Adipocyte (in vitro differentiated cells): ENCODE measurements around the gene TAPT1.

Experiments used
- DNase-seq: peaks from one replicate; pipeline ENCODE4 v3.0.0-alpha.2; 2015; ENCODE audit warnings: low read depth
- H3K27me3 ChIP-seq: replicated peaks from 2 replicates; pipeline ENCODE4 v1.7.0; 2013; ENCODE audit warnings: mild to moderate bottlenecking, low read length, moderate library complexity; ENCODE audit not compliant: control insufficient read depth, insufficient read depth
- H3K36me3 ChIP-seq: 2 replicates; pipeline ENCODE4 v1.7.0; 2013; ENCODE audit warnings: low read length, mild to moderate bottlenecking, moderate library complexity; ENCODE audit not compliant: control insufficient read depth, insufficient read depth, severe bottlenecking
- H3K4me1 ChIP-seq: 2 replicates; pipeline ENCODE4 v1.7.0; 2013; ENCODE audit warnings: mild to moderate bottlenecking, low read length, moderate library complexity; ENCODE audit not compliant: control insufficient read depth, insufficient read depth
- H3K4me3 ChIP-seq: 2 replicates; pipeline ENCODE4 v1.7.0; 2013; ENCODE audit warnings: mild to moderate bottlenecking, low read length, moderate library complexity
- H3K9ac ChIP-seq: 2 replicates; pipeline ENCODE4 v1.7.0; 2013; ENCODE audit warnings: mild to moderate bottlenecking, low read length, moderate library complexity
- H3K9me3 ChIP-seq: 2 replicates; pipeline ENCODE4 v1.7.0; 2013; ENCODE audit warnings: mild to moderate bottlenecking, low read length, moderate library complexity; ENCODE audit not compliant: control insufficient read depth

TAPT1 gene

GRCh38 chr4:16194214-16194613 lies 32.1 kb downstream of the TAPT1 start:
- Histone ChIP-seq H3K27me3 (no peaks in the 10 kb centered on the region), H3K4me3 (no peak overlapping the region)
- DNase-seq = peak; percentile 35

GRCh38 chr4:16192631-16193518 lies 33.4 kb downstream of the TAPT1 start:
- peak; percentile 16 for DNase-seq
- Histone ChIP-seq H3K36me3 (peaks cover 28% of the 10 kb centered on the region), H3K4me3 (no peak overlapping the region), H3K27me3 (no peaks in the 10 kb centered on the region), H3K9me3 (no peaks in the 10 kb centered on the region), H3K9ac (no peak overlapping the region), H3K4me1 (peaks cover 34% of the 10 kb centered on the region)

More at GRCh38 chr4:16194214-16194613, 32.1 kb downstream of the TAPT1 start:
- Histone ChIP-seq H3K9me3 (no peaks in the 10 kb centered on the region), H3K9ac (no peak overlapping the region), H3K36me3 (peaks cover 19% of the 10 kb centered on the region), H3K4me1 (peaks cover 43% of the 10 kb centered on the region)

- Histone ChIP-seq H3K4me3 (no peak overlapping the region), H3K4me1 (peaks cover 26% of the 10 kb centered on the region), H3K9me3 (no peaks in the 10 kb centered on the region), H3K9ac (no peak overlapping the region), H3K27me3 (no peaks in the 10 kb centered on the region), H3K36me3 (peaks cover 28% of the 10 kb centered on the region)
- no peak for DNase-seq
These were observed 34.2 kb downstream of the TAPT1 start for GRCh38 chr4:16192057-16192456.

GRCh38 chr4:16187455-16187854 lies 38.8 kb downstream of the TAPT1 start:
- H3K36me3 ChIP-seq = peaks cover 54% of the 10 kb centered on the region
- peaks cover under 1% of the 10 kb centered on the region for H3K4me1 ChIP-seq
- H3K27me3 ChIP-seq = no peaks in the 10 kb centered on the region
- no peaks in the 10 kb centered on the region for H3K9me3 ChIP-seq
- no peak overlapping the region for H3K4me3 ChIP-seq
- H3K9ac ChIP-seq = no peak overlapping the region
- no peak for DNase-seq

GRCh38 chr4:16186986-16187385 lies 39.3 kb downstream of the TAPT1 start:
- Histone ChIP-seq H3K9me3 (no peaks in the 10 kb centered on the region), H3K36me3 (peaks cover 54% of the 10 kb centered on the region), H3K4me3 (no peak overlapping the region), H3K27me3 (no peaks in the 10 kb centered on the region), H3K9ac (no peak overlapping the region), H3K4me1 (no peaks in the 10 kb centered on the region)
- no peak for DNase-seq

- no peaks in the 10 kb centered on the region for H3K9me3 ChIP-seq
- no peaks in the 10 kb centered on the region for H3K27me3 ChIP-seq
- no peak overlapping the region for H3K4me3 ChIP-seq
- H3K4me1 ChIP-seq = no peaks in the 10 kb centered on the region
- peaks cover 45% of the 10 kb centered on the region for H3K36me3 ChIP-seq
- DNase-seq = no peak
- H3K9ac ChIP-seq = no peak overlapping the region
These were observed 42.7 kb downstream of the TAPT1 start for GRCh38 chr4:16183604-16184003.

- no peaks in the 10 kb centered on the region for H3K9me3 ChIP-seq
- no peaks in the 10 kb centered on the region for H3K4me1 ChIP-seq
- H3K36me3 ChIP-seq = peaks cover 68% of the 10 kb centered on the region
- DNase-seq = no peak
- H3K4me3 ChIP-seq = no peak overlapping the region
- no peak overlapping the region for H3K9ac ChIP-seq
- no peaks in the 10 kb centered on the region for H3K27me3 ChIP-seq
These were observed 49.6 kb downstream of the TAPT1 start for GRCh38 chr4:16176621-16177020.

- Histone ChIP-seq H3K9ac (no peak overlapping the region), H3K27me3 (no peaks in the 10 kb centered on the region), H3K4me3 (no peak overlapping the region), H3K4me1 (peaks cover 5% of the 10 kb centered on the region), H3K9me3 (no peaks in the 10 kb centered on the region), H3K36me3 (peaks cover 74% of the 10 kb centered on the region)
- no peak for DNase-seq
These were observed 54.4 kb downstream of the TAPT1 start for GRCh38 chr4:16171831-16172230.

- no peaks in the 10 kb centered on the region for H3K27me3 ChIP-seq
- no peak overlapping the region for H3K9ac ChIP-seq
- peaks cover 82% of the 10 kb centered on the region for H3K36me3 ChIP-seq
- DNase-seq = no peak
- no peak overlapping the region for H3K4me3 ChIP-seq
- peaks cover 5% of the 10 kb centered on the region for H3K4me1 ChIP-seq
- H3K9me3 ChIP-seq = no peaks in the 10 kb centered on the region
These were observed 56.8 kb downstream of the TAPT1 start for GRCh38 chr4:16169490-16169889.

GRCh38 chr4:16168710-16169388 lies 57.4 kb downstream of the TAPT1 start:
- DNase-seq = no peak
- Histone ChIP-seq H3K36me3 (peaks cover 82% of the 10 kb centered on the region), H3K27me3 (no peaks in the 10 kb centered on the region)

GRCh38 chr4:16168144-16168543 lies 58.1 kb downstream of the TAPT1 start:
- DNase-seq = no peak
- Histone ChIP-seq H3K9me3 (no peaks in the 10 kb centered on the region), H3K4me1 (peaks cover 5% of the 10 kb centered on the region), H3K36me3 (peaks cover 83% of the 10 kb centered on the region), H3K27me3 (no peaks in the 10 kb centered on the region), H3K9ac (no peak overlapping the region), H3K4me3 (no peak overlapping the region)

More at GRCh38 chr4:16168710-16169388, 57.4 kb downstream of the TAPT1 start:
- Histone ChIP-seq H3K9ac (no peak overlapping the region), H3K4me1 (peaks cover 5% of the 10 kb centered on the region), H3K9me3 (no peaks in the 10 kb centered on the region), H3K4me3 (no peak overlapping the region)
